Measurements from ENCODE around the gene TNNT2.

The TNNT2 gene

DNA sequence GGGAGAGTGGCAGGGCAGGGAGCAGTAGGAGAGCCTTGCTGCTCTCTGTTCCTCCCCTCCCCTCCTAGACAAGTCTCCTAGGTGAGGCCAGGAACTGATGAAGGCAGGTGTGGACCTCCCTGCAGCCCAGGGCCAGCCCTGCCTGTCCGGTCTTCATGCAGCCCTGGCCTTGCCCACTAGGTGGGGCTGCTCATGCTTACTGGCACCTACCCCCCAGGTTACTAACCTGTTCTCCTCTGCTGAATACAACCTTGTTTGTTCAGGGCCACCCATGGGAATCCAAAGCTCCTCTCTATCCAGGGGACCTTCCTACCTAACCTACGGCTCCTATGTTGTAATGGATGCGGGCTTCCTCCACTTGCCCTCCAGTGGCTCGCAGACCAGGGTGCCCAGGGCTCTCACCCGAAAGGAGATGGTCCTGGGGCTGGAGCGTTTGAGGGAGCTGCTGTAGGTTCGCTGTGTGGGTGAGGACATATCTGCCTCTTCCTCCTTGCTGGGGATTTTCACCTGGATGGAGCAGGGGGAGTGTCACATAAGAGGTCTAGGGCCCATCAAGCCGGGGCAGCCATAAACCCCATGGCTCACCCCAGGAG is 7.9 kb upstream of the TNNT2 start:
- TF ChIP-seq RAD21 (IDR thresholded peaks at IDR 0.05; ENCODE audit: low read depth) (peak; percentile 83), FOXM1 (IDR thresholded peaks at IDR 0.05; ENCODE audit: borderline replicate concordance, low read depth) (no peak)

DNA sequence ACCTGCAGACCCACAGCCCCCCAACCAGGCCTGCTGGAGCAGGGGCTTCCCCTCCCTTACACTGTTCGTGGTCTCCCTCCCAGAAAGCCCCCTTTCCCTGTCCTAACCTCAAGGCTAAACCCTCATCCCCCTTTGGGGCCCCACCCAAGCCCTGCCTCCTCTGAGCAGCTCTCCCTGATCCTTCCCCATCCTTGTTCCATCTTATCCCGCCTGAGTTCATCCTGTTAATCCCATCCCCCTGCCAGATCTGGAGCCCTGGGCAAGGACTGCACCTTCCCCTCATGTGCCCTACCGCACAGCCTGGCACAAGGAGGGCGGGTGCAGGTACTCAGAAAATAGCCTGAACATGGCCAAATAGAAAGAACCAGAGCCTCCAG is 6.9 kb upstream of the TNNT2 start:
- no peak for TF ChIP-seq NFIC (IDR thresholded peaks at IDR 0.05)
- TF ChIP-seq, protein P1, sequence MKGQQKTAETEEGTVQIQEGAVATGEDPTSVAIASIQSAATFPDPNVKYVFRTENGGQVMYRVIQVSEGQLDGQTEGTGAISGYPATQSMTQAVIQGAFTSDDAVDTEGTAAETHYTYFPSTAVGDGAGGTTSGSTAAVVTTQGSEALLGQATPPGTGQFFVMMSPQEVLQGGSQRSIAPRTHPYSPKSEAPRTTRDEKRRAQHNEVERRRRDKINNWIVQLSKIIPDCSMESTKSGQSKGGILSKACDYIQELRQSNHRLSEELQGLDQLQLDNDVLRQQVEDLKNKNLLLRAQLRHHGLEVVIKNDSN (IDR thresholded peaks at IDR 0.05): no peak
- no peak for TF ChIP-seq RAD21 (IDR thresholded peaks at IDR 0.05; ENCODE audit: low read depth)
- TF ChIP-seq YY1 (IDR thresholded peaks at IDR 0.05; ENCODE audit: low read depth): no peak
- no peak for TF ChIP-seq EGR1 (IDR thresholded peaks at IDR 0.05)
- no peak for TF ChIP-seq ZBTB7A (IDR thresholded peaks at IDR 0.05; ENCODE audit: low read depth)
- no peak for TF ChIP-seq TEAD4 (IDR thresholded peaks at IDR 0.05)
- TF ChIP-seq FOXM1 (IDR thresholded peaks at IDR 0.05; ENCODE audit: borderline replicate concordance, low read depth): no peak

DNA sequence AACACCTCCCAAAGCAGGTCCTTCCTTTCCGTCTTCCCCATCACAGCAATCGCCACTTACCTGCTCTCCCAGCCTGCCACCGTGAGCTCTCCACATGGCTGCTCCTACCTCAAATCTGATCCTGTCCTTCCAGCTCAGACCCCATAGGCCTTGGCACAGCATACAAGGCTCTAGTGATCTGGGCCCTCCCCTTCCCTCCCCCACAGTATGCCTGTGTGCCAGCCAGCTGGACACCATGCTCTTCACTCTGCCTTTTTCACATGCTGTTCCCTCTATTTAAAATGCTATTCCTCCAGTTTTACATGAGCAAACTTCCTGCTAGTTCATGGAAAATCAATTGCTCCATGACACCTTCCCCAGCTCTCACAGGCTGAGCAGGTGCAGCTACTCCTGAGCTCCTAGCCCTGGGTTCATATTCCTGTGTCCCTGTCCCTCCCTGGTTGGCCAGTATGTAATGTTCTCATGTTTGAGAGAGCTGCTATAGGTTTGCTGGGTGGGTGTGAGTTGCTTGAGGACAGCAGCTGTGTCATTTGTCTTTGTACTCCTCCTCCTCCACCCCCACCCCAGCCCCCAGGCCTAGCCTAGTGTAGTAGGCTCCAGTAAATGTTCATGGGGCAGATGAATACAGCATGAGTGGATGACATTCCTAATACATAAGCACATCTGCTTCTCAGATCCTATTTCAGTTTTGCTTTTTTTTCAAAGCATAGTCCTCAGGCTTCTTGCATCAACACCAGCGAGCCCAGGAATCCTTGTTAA is 6.3 kb upstream of the TNNT2 start:
- TF ChIP-seq TCF12 (IDR thresholded peaks at IDR 0.05; ENCODE audit: low read depth): no peak
- TF ChIP-seq, protein P1 (IDR thresholded peaks at IDR 0.05): no peak
- no peak for TF ChIP-seq EP300 (IDR thresholded peaks at IDR 0.05; ENCODE audit: borderline replicate concordance)
- no peak for TF ChIP-seq NFIC (IDR thresholded peaks at IDR 0.05)
- no peak for TF ChIP-seq RAD21 (IDR thresholded peaks at IDR 0.05; ENCODE audit: low read depth)
- no peak for TF ChIP-seq FOXM1 (IDR thresholded peaks at IDR 0.05; ENCODE audit: borderline replicate concordance, low read depth)
- TF ChIP-seq YY1 (IDR thresholded peaks at IDR 0.05; ENCODE audit: low read depth): no peak
- TF ChIP-seq CREB1 (IDR thresholded peaks at IDR 0.05; ENCODE audit: low read depth): no peak

DNA sequence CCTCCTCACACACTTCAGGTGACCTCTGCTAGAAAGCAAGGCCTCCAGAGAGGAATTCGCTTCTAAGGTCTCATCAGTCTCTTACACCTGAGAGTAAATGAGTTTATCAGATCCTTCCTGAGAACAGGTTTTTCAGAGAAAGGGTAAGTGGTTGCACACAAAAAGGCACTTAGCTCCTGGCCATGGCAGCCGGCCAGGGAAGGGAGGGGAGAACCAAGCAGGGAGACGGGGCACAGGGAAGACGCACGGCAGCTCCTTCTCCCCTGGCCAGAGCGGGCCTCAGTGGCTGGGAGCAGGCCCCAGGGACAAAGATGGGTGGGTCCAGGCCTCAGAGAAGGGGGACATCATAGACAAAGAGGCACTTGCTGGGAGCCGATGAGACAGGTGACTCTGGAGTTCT is 3.6 kb upstream of the TNNT2 start:
- TF ChIP-seq FOXM1 (IDR thresholded peaks at IDR 0.05; ENCODE audit: borderline replicate concordance, low read depth): no peak
- no peak for TF ChIP-seq EP300 (IDR thresholded peaks at IDR 0.05; ENCODE audit: borderline replicate concordance)
- no peak for TF ChIP-seq NFIC (IDR thresholded peaks at IDR 0.05)
- TF ChIP-seq TAF1 (IDR thresholded peaks at IDR 0.05; ENCODE audit: low read depth): no peak
- TF ChIP-seq, protein P2, sequence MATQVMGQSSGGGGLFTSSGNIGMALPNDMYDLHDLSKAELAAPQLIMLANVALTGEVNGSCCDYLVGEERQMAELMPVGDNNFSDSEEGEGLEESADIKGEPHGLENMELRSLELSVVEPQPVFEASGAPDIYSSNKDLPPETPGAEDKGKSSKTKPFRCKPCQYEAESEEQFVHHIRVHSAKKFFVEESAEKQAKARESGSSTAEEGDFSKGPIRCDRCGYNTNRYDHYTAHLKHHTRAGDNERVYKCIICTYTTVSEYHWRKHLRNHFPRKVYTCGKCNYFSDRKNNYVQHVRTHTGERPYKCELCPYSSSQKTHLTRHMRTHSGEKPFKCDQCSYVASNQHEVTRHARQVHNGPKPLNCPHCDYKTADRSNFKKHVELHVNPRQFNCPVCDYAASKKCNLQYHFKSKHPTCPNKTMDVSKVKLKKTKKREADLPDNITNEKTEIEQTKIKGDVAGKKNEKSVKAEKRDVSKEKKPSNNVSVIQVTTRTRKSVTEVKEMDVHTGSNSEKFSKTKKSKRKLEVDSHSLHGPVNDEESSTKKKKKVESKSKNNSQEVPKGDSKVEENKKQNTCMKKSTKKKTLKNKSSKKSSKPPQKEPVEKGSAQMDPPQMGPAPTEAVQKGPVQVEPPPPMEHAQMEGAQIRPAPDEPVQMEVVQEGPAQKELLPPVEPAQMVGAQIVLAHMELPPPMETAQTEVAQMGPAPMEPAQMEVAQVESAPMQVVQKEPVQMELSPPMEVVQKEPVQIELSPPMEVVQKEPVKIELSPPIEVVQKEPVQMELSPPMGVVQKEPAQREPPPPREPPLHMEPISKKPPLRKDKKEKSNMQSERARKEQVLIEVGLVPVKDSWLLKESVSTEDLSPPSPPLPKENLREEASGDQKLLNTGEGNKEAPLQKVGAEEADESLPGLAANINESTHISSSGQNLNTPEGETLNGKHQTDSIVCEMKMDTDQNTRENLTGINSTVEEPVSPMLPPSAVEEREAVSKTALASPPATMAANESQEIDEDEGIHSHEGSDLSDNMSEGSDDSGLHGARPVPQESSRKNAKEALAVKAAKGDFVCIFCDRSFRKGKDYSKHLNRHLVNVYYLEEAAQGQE (IDR thresholded peaks at IDR 0.05; ENCODE audit: low read depth): no peak
- TF ChIP-seq ZBTB7A (IDR thresholded peaks at IDR 0.05; ENCODE audit: low read depth): no peak
- no peak for TF ChIP-seq CEBPB (IDR thresholded peaks at IDR 0.05)
- TF ChIP-seq, protein P3, sequence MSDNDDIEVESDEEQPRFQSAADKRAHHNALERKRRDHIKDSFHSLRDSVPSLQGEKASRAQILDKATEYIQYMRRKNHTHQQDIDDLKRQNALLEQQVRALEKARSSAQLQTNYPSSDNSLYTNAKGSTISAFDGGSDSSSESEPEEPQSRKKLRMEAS (IDR thresholded peaks at IDR 0.05): no peak
- TF ChIP-seq YY1 (IDR thresholded peaks at IDR 0.05; ENCODE audit: low read depth): no peak
- TF ChIP-seq CREB1 (IDR thresholded peaks at IDR 0.05; ENCODE audit: low read depth): no peak
- no peak for TF ChIP-seq TCF12 (IDR thresholded peaks at IDR 0.05; ENCODE audit: low read depth)
- no peak for TF ChIP-seq TEAD4 (IDR thresholded peaks at IDR 0.05)
- no peak for TF ChIP-seq RAD21 (IDR thresholded peaks at IDR 0.05; ENCODE audit: low read depth)
- TF ChIP-seq, protein P1 (IDR thresholded peaks at IDR 0.05): no peak
- no peak for TF ChIP-seq EGR1 (IDR thresholded peaks at IDR 0.05)

DNA sequence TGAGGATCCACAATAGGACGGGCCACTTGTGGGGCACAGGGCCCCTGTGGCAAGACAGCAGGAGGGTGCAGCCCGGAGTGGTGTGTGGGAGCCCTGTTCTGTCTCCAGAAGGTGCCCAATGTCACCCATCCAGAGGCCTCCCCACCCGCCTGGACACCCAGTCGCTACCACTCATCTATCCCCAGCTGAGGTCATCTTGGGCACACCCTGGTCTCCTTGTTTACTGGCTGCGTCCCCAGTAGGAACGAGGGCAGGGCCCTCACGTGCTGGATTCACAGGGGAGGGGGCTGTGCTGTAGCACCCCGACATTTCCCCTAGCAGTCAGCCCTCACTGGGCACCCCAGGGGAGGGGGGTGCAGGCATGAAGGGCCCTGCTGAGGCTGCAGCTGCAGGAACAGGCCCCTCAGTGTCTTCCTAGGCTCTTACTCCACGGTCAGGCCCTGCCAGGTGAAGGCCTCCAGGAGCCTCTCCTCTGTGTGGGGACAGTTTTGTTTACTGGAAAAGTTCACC is 2.3 kb upstream of the TNNT2 start:
- no peak for TF ChIP-seq TEAD4 (IDR thresholded peaks at IDR 0.05)

GRCh38 chr1:201378804-201379203 is 1.3 kb upstream of the TNNT2 start:
- TF ChIP-seq, protein P3 (IDR thresholded peaks at IDR 0.05): no peak
- no peak for TF ChIP-seq CEBPB (IDR thresholded peaks at IDR 0.05)
- no peak for TF ChIP-seq RAD21 (IDR thresholded peaks at IDR 0.05; ENCODE audit: low read depth)
- no peak for TF ChIP-seq CREB1 (IDR thresholded peaks at IDR 0.05; ENCODE audit: low read depth)
- no peak for TF ChIP-seq TCF12 (IDR thresholded peaks at IDR 0.05; ENCODE audit: low read depth)
- TF ChIP-seq EGR1 (IDR thresholded peaks at IDR 0.05): no peak
- TF ChIP-seq YY1 (IDR thresholded peaks at IDR 0.05; ENCODE audit: low read depth): no peak
- TF ChIP-seq TAF1 (IDR thresholded peaks at IDR 0.05; ENCODE audit: low read depth): no peak
- TF ChIP-seq, protein P2 (IDR thresholded peaks at IDR 0.05; ENCODE audit: low read depth): no peak
- TF ChIP-seq NFIC (IDR thresholded peaks at IDR 0.05): no peak
- no peak for TF ChIP-seq FOXM1 (IDR thresholded peaks at IDR 0.05; ENCODE audit: borderline replicate concordance, low read depth)
- TF ChIP-seq ZBTB7A (IDR thresholded peaks at IDR 0.05; ENCODE audit: low read depth): no peak
- TF ChIP-seq TEAD4 (IDR thresholded peaks at IDR 0.05): no peak
- TF ChIP-seq EP300 (IDR thresholded peaks at IDR 0.05; ENCODE audit: borderline replicate concordance): no peak
